ENCODE measurements around the gene AXIN1.
"Not testable (repeated sequence)": the region's sequence is repeated elsewhere in the genome, so short reads cannot be mapped to it uniquely, and the experiment has no call there.

Gene AXIN1

DNA sequence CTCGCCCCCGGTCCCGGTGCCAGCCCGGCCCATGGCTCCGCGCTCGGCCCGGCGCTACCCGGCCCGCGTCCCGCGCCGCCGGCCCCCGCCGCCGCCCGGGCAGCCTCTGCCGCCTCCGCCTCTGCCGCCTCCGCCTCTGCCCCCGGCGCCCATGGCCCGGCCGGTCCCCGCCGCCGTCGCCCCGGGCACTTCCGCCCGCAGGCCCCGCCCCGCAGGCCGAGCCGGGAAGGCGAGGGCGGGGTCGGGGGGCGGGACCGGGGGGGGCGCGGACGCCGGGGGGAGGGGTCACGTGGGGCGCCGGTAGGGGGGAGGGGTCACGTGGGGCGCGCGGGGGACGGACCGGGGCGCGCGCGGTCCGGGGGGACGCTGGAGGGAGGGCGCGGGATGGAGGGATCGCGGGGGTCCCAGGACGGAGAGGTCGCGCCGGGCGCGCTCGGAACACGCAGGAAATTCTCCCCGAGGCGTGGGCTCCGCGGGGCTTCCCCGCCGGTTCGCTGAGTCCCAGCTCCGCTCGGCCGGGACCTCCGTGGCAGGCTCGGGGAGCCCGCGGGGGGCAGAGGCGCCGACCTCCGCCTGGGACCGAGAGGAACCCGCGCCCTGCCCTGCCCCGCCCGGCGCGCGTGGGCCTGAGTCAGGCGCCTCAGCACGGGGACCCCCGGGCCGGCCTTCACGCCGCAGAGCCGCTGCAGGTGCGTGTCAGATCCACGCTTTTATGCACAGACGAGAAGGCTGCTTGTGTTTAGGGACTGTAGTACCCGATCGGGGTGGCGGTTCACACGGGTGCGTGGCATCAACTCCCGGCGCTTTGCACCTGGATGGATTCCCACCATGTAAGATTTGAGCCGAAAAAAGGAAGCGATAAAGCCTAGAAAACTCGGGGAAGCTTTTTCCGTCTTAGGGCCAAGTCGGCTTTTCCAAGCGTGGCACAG lies 29.5 kb upstream of the AXIN1 start, which contains the start of gene PGAP6:
Gene PGAP6, minus strand, starts transcription at position 190 of the 929 bp plus-strand sequence. Its CDS starts 157 bp downstream, at position 33.
- peak; percentile 65 to 74 for DNase-seq

DNA sequence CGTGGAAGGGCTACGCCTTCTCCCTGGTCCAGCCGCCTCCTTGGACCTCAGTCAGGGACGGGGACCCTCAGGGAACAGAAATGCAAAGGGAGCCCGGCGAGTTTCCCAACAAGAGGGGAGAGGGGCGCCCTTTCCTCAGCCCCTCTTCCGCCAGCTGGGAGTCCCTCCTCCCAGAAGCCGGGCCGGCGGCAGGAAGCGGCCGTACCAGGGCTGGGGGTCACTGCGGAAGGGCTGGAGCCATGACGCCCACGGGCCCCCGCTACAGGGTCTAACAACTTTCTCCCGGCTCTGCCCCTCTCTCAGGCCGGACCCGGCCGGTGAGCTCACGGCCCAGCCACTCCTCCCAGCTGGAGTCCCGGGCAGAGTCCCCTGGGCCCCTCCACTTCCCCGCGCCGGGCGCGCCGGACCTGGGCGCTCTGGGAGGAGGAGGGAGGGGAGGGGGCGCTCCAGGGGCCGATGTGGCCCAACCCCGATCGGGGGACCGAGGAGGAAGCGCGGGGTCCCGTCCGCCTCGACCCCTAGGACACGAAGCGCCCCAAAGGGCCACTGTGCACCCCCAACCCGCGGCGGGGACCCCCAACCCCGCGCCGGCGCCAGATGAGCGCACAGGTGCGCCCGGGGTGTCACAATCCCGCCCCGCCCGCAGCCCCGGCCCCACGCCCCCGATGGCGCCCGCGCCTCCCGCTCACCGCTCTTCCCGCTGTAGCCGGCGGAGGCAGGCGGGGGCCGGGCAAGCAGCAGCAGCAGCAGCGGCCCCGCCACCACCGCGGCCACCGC lies 28.7 kb upstream of the AXIN1 start:
- DNase-seq: no peak

DNA sequence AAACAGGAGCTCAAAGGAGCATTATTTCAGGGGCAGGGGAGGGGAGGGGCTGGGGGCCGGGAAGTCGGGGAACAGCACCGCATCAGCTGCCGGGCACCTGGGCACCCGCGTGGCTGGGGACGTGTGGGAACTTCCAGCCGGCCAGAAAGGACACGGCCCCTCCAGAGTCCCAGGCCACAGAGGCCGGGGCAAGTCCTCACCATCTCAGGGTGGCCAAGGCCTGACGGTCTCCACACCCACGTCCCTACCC lies 28.2 kb upstream of the AXIN1 start:
- DNase-seq: no peak

DNA sequence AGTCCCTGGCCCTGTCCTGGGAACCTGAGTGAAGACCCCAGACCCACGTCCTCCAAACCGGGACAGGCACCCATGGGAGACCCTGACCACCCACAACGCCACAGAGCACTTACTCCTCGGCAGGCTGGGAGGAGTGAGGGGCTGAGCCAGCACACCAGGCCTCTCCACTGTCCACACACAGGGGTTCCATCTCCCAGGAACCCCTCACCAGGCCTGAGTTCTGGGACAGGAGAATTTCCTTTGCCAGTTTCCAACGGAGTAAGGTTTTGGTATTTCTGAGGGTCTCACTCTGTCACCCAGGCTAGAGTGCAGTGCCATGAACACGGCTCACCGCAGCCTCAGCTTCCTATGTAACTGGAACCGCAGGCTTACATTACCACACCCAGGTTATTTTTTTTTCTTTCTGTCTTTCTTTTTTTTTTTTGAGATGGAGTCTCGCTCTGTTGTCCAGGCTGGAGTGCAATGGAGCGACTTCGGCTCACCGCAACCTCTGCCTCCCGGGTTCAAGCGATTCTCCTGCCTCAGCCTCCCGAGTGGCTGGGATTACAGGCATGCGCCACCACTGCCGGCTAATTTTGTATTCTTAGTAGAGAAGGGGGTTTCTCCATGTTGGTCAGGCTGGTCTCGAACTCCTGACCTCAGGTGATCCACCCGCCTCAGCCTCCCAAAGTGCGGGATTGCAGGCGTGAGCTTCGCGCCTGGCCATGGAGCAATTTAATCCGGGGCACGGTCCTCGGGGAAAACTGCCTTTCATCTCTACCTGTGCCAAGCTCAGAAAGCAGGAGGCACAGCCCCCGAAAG lies 27.6 kb upstream of the AXIN1 start:
- peak in 1 of 2 donors; percentile 39 for DNase-seq

DNA sequence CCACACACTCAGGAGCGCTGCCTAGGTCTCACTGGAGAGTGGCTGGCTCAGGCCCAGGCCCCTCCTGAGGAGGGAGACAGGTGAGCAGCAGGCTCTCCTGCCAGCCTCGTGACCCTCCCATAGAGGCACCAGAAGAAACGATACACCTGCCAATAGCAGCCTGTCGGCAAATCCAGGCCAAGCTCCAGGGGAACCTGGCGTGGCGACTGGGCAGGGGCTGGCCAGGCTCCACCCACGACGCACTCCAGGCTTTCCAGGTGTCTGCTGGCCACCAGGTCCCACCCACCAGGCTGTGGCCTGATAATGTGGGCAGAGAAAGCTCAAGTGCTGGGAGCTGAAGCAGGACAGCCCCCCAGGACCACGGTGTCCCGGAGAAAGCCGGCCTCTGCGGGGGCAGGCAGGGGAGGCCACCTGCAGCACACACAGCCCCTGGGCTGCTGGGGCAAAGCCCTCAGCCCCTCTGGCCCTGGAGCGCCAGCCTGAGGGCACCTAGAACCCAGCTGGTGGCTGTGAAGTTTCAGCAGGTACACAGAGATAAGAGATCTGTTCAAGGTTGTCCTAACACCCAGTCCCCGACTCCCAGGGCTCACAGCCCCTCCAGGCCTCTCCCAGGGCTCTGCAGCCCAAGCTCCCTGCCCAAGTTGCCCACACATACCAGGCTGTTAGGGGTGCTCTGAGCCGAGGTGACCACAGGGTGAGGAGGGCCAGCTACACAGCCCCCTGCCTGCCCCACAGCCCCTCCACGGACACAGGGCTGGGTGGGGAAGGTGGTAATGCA lies 26.8 kb upstream of the AXIN1 start:
- no peak for DNase-seq

DNA sequence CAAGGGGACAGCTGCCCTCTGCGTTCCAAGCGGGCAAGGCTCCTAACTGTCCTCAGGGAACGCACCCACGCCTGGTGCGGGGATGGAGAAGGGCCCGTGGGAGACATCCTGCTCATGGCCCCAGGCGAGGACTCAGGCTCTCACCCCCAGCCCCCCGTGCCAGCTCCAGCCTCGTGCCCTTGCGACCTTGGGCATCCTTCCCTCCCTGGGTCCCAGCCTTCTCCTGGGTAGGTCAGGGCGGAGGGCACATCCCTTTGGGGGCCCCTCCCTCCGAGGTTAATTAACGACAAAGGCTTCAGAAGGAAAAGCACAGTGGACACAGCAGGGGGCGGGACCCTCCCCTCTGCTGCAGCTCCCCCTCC lies 26.3 kb upstream of the AXIN1 start:
- DNase-seq: no peak

DNA sequence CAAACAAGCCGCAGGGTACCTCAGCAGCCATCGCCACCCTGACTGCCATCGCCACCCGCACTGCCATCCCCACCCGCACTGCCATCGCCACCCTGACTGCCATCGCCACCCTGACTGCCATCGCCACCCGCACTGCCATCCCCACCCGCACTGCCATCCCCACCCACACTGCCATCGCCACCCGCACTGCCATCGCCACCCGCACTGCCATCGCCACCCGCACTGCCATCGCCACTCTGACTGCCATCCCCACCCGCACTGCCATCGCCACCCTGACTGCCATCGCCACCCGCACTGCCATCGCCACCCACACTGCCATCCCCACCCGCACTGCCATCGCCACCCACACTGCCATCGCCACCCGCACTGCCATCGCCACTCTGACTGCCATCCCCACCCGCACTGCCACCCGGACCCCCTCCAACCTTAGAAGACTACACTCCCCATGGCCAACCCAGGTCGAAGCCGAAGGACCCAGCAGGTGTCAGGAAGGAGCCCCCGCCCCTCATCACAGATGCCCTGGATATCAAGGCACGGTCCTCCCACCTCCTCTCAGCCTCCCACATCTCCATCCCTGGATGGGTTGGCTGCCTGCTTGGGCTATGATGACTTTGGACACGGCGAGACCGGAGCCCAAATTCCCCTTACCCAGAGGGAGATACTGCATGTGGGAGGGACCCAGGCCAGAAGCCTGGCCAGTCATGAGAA lies 25.7 kb upstream of the AXIN1 start:
- not testable (repeated sequence) for DNase-seq

DNA sequence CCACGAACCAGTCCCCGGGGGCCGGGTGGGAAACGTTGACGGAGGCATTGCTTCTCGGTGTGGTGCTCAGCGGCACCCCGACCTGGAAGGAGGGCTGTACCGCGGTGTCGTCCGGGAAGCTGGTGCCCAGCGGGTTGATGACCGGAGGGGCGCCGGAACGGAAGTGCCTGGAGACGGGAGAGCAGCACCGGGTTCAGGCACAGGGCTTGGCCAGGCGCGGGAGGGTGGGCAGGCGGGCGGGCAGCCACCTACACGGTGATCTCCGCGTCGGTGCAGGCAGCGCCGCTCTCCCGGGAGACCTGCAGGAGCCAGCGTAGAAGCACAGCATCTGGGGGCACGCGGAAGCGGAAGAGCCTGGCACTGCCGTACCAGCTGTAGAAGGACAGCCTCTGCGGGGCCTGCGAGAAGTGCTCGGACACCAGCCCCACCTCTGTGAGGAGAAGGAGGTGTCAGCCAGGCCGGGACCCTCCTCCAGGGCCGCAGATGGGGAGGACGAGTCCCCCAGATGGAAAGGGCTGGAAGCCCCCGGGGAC lies 25.0 kb upstream of the AXIN1 start:
- DNase-seq: no peak

DNA sequence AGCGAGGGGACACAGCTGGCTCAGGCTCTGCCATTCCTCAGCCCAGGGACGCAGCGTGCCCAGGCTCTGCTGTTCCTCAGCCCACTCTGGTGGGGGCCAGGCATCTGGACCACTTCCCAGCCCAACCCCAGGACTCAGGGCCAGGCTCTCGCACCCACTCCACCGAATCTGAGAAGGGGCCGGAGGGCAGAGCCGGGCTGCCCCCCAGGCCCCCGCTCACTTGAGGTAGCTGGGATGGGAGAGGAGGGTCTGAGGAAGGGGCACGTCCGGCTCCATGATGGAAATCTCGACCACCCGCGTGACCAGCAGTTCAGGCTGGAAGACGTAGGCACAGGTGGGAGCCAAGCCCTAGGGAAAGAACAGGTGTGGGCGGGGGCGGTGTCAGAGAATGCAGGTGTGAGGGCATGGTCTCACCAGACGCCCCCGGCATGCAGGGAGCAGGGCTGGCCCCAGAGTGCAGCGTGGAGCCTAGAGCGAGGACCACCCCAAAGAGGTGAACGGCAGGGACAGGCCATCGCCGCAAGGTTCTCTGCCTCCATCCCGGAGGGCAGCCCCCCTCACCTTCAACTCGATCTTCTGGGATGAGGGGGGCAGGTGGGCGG lies 24.4 kb upstream of the AXIN1 start:
- no peak for DNase-seq

DNA sequence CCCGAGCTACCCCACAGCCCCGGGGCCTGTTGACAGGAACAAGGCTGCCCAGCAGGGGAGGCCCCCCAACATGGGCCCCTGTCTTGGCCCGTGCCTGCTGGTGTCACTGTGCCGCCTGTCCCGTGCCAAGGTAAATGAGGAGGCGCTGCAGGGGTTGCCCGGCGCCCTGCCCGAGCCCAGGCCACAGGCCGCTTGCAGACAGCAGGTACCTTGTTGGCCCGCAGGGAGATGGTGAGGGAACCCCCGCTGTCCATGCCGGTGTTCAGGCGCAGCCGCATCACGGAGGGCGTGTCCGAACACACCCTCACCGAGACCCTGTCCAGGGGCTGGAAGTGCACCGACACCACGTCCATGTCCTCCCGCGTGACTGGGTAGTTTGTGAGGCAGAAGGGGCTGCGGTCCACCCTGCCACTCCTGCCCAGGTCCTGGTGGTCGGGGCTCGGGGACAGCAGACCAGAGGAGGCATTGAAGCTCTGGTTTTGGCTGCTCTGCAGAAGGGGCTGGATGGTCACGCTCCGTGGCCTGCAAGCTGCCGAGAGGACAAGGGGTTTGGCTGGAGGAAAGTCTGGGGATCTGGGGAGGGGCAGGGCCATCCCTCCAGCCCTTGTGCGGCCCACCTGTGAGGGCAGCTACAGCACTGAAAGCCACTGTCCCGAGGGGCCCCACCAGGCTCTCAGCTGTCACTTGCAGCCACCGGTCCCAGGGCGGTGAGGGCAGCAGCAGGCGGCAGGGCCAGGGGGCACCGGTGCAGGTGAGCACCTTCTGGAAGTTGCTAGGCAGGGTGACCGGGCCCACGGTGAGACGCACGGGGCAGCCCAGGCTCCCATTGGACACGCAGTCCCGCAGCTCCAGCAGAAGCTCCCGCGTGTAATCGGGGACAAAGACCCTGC lies 23.6 kb upstream of the AXIN1 start:
- DNase-seq: no peak

DNA sequence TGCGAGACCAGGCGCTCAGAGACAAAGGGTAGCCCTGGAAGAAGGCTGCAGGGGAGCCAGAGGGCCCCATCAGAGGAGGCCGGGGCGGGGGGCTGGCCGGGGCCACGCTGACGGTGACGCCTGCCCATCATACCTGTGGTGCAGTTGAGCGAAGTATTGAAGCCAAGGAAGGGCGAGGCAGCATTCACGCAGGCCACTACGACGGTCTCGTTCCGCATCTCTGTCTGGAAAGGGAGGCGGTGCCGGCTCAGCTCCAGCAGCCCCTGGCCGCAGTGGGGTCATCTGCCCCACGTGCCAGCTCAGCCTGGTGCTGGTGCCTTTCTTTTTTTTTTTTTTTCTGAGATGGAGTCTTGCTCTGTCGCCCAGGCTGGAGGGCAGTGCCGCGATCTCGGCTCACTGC lies 22.7 kb upstream of the AXIN1 start:
- DNase-seq: no peak

DNA sequence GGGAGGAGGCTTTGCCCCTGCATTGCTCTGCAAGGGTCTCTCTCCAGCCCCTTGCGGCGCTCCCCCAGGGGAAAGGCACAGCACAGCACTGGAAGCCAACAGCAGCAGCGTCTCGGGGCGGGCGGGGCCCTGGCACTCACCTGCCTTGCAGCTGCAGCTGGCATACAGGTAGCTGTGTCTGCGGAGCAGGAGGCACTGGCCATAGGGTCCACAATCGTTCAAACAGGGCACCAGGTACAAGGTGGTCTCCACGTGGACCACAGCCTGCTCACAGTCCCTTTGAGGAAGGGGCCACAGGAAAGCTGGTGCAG lies 22.0 kb upstream of the AXIN1 start:
- DNase-seq: no peak

DNA sequence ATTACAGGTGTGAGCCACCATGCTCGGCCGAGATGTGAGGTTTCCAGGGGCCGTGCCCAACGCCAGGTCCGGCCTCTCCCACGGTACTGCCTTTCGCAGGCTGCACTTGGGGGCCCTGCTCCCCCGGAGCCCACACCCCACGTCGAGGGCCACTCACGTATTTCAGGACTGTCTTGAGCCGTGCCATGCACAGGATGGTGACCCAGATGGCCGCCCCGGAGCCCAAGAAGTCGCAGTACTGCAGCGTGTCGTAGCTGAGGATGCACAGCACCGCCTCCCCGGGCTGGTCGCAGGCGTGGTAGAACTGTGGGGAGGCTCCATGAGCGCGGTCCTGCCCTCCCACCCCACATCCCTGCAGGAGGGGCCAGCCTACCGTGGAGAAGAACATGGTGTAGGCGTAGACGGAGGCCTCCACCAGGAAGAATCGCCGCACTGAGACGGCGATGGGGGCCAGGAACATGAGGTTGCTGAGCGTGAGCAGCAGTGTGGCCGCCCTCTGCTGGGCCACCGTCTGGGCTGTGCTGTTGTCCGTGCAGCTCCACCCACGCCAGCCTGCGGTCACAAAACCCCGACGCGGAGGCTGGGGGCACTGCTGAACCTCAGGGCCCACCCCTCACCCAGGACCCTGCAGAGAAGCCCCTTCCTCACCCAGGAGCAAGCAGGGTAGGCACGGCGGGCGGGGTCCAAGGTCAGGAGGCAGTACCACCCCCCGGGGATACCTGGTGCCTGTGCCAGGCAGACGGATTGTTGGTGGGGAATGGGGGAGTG lies 21.5 kb upstream of the AXIN1 start:
- DNase-seq: no peak

DNA sequence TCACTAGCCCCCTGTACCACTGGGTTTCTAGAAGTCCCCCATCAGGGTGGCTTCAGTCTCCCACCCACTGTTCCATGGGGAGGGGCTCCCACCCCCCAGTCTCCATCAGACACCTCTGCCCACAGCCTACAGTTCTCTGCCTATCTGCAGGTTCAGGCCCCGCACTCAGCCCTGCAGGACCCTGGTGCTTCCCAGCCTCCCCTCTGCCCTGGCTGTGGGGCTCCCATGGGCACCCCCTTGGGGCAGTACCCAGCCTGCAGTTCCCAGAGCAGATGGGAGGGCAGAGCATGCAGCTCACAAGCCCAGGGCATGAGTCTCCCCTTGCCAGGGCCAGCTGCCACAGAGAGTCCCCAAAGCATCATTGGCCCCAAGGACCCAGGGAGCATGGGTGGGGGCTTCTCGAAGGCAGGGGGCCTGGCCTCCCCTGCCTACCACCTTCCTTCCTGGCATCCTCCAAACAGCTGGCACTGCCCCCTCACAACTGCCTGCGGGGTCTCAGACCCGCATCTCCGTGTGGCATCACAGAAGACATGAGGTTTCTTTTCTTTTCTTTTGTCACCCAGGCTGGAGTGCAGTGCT lies 20.6 kb upstream of the AXIN1 start:
- no peak for DNase-seq

DNA sequence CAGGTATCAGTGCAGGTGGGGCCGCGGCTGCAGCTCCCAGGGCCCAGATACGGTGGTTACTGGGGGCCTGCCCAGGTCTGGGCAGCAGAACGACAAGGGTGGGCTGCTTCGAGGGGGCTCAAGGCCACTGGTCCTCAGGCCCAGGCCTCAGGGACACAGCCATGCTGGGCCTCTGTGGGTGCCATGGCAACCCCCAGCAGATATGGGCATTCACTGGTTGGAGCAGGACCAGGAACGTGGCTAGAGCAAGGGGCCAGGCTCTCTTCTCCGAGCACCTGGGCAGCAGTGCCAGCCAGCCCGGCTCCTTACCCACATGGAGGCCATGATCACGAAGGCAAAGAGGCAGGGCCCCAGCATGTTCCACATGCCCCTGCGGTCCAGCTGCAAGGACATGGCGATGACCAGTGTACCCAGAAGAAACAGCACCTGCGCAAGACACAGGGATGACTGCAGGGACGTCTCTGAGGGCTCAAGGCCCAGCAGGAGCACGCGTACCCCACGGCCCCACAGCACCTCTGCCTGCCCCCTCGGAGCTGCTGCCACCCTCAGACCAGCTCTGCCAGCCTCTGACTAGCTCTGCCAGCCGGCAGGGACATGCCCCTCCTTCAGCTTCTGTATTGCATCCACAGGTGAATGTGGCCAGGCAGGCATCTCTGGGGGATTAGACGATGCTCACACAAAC lies 19.9 kb upstream of the AXIN1 start:
- no peak for DNase-seq

DNA sequence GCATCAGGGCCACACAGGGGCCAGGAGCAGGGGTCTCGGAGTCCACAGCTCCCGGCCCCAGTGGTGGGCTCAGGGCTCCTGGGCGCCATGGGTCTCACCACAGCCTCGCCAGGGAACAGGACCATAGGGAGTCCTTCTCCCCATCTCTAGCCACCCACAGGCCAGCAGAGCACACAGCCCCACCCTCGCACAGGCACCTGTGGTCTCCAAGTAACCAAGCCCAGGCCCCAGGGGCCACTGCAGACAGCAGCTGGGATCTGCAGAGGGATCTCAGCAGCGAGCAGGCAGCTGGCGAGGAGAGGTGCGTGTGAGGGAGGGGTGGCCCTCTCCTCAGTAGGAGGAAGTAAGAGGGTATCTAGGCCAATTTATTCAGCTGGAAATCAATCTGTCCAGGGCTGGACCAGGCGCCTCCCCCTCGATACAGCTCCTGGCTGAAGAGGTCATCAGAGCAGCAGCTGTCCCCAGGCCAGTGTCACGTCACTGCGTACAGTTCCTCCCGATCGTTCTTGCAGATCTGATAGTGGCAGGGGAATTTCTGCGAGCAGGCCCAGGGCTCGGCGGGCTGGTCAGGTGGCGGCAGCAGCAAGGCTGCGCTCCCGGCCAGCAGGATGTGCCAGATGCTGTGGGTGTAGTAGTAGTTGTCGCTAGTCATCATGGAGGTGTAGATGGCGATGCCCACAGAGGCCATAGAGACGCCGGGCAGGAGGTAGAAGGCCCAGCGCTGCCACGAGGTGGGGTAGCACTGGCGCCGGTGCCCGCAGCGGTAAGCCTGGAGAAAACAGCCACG lies 19.2 kb upstream of the AXIN1 start:
- DNase-seq: no peak

DNA sequence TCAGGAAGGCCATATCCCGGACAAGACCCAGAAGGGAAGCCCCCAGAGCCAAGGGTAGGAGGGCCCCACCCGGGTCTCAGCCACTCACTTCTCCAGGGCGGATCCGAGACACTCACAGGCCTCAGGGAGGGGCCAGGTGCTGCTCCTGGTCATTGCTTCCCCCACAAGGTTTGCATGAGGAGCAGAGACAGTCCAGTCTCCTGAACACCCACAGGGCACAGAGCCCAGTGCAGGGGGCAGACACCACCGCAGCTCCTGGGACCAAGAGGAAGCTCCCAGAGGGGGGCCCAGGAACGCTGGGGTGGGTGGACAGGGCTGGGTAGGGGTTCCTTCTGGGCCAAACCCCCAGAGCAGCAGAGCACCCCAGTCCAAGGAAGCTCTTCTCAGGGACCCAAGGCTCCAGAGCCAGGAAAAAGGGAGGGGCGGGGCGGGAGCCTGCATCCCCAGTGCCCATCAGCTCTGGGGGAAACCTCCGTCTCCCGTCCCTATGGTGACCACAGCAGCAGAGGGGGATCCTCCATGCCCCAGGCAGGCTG lies 18.5 kb upstream of the AXIN1 start:
- DNase-seq: no peak
